Karpas-422 (cell line): ENCODE results near the gene CNST. TPM values are rescaled to one million over a fixed set of nuclear protein-coding genes. Genes with fewer than 3 reads are reported as not detected.

Experiments
- DNase-seq: peaks from one replicate; pipeline ENCODE4 v3.0.0-alpha.2; 2015
- H2AFZ ChIP-seq: fragments of 200-600 bp; sonication (generic); 2 replicates; pipeline ENCODE4 v1.6.1; 2014; ENCODE audit warnings: antibody characterized with exemption, low read length, mixed read lengths
- H3K27ac ChIP-seq: fragments of 200-600 bp; sonication (generic); 2 replicates; pipeline ENCODE4 v1.5.1; 2014; ENCODE audit warnings: mild to moderate bottlenecking, low read length, moderate library complexity
- H3K27me3 ChIP-seq: fragments of 200-600 bp; sonication (generic); 2 replicates; pipeline ENCODE4 v1.6.1; 2014; ENCODE audit warnings: low read length, mixed read lengths
- H3K36me3 ChIP-seq: fragments of 200-600 bp; sonication (generic); 2 replicates; pipeline ENCODE4 v1.6.1; 2014; ENCODE audit warnings: low read length, mixed read lengths; ENCODE audit not compliant: insufficient read depth
- H3K4me1 ChIP-seq: fragments of 200-600 bp; sonication (generic); 2 replicates; pipeline ENCODE4 v1.6.1; 2014; ENCODE audit warnings: mild to moderate bottlenecking, low read length, mixed read lengths
- H3K4me2 ChIP-seq: fragments of 200-600 bp; sonication (generic); 2 replicates; pipeline ENCODE4 v1.6.1; 2014; ENCODE audit warnings: low read length, low read depth, mild to moderate bottlenecking; ENCODE audit not compliant: poor library complexity, severe bottlenecking
- H3K4me3 ChIP-seq: fragments of 200-600 bp; sonication (generic); 2 replicates; pipeline ENCODE4 v1.5.1; 2014; ENCODE audit warnings: mild to moderate bottlenecking, antibody characterized with exemption, low read length, mixed read lengths
- H3K79me2 ChIP-seq: fragments of 200-600 bp; sonication (generic); 2 replicates; pipeline ENCODE4 v1.6.1; 2014; ENCODE audit warnings: mild to moderate bottlenecking, low read length, mixed read lengths
- H3K9ac ChIP-seq: fragments of 200-600 bp; sonication (generic); 2 replicates; pipeline ENCODE4 v1.6.0; 2014; ENCODE audit warnings: low read length
- H3K9me2 ChIP-seq: fragments of 200-600 bp; sonication (generic), shearing (Covaris generic); replicated peaks from 2 replicates; pipeline ENCODE4 v1.6.0; 2014; ENCODE audit warnings: mild to moderate bottlenecking, low read length, moderate library complexity; ENCODE audit not compliant: insufficient read depth
- H3K9me3 ChIP-seq: fragments of 300-700, 200-600 bp; sonication (generic); 2 replicates; pipeline ENCODE4 v1.6.1; 2014; ENCODE audit warnings: low read length, mixed read lengths
- H4K20me1 ChIP-seq: fragments of 200-600 bp; sonication (generic); 2 replicates; pipeline ENCODE4 v1.6.1; 2014; ENCODE audit warnings: mild to moderate bottlenecking, antibody characterized with exemption, low read length, low read depth; ENCODE audit not compliant: insufficient read depth
- total RNA-seq: library from RNA; depleted of rRNA; stranded (reverse); fragments of >200 nt; shearing (Covaris generic); gene quantifications from 2 replicates; pipeline ENCODE4 v1.2.3, GENCODE V29; 2014; ENCODE audit warnings: low replicate concordance

Gene CNST
- total RNA-seq, 1 experiment from 2014 or later, result 29.7 TPM

DNA sequence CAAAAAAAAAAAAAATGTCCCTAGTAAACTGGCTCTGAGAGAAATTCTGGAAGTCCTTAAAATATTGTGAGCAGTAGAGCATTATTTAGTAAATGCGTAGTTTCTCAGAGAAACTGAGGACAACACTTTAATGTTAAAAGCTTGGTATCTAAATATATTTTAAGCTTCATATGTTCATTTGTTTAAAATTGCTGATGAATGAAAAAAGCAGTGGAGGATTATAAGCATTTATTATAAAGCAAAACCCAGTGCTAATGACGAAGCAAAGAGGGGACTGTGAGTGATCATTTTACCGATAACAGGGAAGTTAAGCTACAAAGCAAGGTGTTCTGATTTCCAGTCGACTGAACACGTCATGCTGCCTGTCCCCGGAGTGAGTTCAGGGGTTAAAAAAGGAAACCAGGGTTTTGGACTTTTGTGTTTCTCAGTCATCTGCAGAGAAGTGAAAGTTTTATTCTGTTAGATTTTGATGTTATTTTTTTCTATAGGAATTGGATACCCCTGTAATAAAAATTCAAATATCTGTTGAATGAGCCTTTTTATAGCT, 93.4 kb downstream of the CNST start:
- H3K4me3 ChIP-seq, result peak overlapping the region; percentile 52
- no peak overlapping the region for H2AFZ ChIP-seq
- H3K4me1 ChIP-seq, result peaks cover 72% of the 10 kb centered on the region
- peak; percentile 90 for DNase-seq
- peaks cover 15% of the 10 kb centered on the region for H3K36me3 ChIP-seq
- H3K4me2 ChIP-seq, result peak overlapping the region; percentile 81
- no peaks in the 10 kb centered on the region for H3K9me2 ChIP-seq
- H3K9ac ChIP-seq, result peak overlapping the region; percentile 51
- peaks cover 48% of the 10 kb centered on the region for H3K79me2 ChIP-seq
- no peaks in the 10 kb centered on the region for H4K20me1 ChIP-seq
- H3K27ac ChIP-seq, result peak overlapping the region; percentile 93
- no peaks in the 10 kb centered on the region for H3K27me3 ChIP-seq
- H3K9me3 ChIP-seq, result no peaks in the 10 kb centered on the region

DNA sequence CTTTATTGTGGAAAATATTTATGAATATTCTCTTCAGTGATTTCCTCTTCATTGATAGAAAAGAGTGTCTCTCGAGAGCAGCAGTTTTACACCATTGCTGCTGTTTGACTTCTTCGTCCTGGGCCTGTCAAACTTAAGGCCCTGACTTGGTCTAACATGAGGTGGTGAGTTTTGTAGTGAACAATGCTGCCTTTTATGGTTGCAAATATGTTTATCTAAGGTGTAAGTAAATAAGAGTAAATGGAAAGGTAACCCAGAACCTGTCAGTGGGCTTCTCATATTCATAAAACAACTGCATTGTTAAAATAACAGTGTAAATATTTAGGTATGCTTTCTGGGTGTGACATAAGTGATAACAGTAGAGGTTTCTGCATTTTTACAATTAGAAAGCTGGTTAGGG, 95.2 kb downstream of the CNST start:
- Histone ChIP-seq H3K36me3 (peaks cover 25% of the 10 kb centered on the region), H3K27me3 (no peaks in the 10 kb centered on the region), H3K79me2 (peaks cover 32% of the 10 kb centered on the region), H4K20me1 (no peaks in the 10 kb centered on the region), H3K4me1 (peaks cover 54% of the 10 kb centered on the region), H3K9ac (no peak overlapping the region), H3K9me2 (no peaks in the 10 kb centered on the region), H3K27ac (peak overlapping the region; percentile 93), H2AFZ (no peak overlapping the region), H3K4me2 (no peak overlapping the region), H3K4me3 (no peak overlapping the region), H3K9me3 (no peaks in the 10 kb centered on the region)
- no peak for DNase-seq

DNA sequence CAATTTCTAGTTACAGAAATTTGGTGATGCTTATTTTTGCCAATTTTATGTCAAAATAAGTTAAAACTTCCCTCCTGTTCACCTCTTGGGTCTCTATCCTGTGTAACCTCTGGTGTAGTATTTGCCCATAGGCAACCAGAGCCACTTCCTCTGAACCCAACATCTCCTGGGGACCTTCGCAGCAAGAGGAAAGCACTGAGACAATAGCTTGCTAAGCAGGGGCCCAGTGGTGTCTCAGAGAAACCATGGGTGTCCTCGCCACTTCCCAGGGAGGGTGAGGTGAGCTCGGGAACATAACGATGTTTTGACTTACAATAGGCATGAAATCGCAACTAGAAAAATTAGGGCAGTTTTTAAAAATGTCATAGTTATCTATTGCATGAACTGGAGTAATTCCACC, 101.5 kb downstream of the CNST start:
- Histone ChIP-seq H3K4me3 (no peak overlapping the region), H3K27ac (no peak overlapping the region), H3K27me3 (no peaks in the 10 kb centered on the region), H3K36me3 (peaks cover 26% of the 10 kb centered on the region), H3K9me3 (no peaks in the 10 kb centered on the region), H3K4me2 (no peak overlapping the region), H3K79me2 (peaks cover 8% of the 10 kb centered on the region; the same call in 1 of the 2 replicates), H3K4me1 (no peaks in the 10 kb centered on the region), H2AFZ (no peak overlapping the region), H3K9ac (no peak overlapping the region), H3K9me2 (no peaks in the 10 kb centered on the region), H4K20me1 (no peaks in the 10 kb centered on the region)
- no peak for DNase-seq

DNA sequence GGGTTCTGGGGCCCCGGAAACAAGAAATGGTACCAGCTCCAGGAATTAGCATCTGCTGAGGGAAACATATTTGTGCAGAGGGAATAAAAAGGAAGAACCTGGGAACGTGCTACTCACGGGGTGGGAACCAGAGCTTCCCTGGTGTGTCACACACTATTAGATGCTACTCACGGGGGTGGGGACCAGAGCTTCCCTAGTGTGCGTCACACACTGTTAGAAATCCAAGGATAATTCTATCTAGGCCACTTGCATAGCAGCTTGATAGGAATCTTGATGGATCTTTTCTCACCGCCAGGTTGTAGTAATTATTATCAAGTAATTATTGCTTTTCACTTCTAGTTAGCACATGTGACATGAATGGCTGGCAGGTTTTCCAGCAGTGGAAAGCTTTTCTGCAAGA, 103.4 kb downstream of the CNST start:
- Histone ChIP-seq H3K4me3 (no peak overlapping the region), H4K20me1 (no peaks in the 10 kb centered on the region), H3K4me2 (no peak overlapping the region), H3K9me3 (no peaks in the 10 kb centered on the region), H3K9ac (no peak overlapping the region), H3K4me1 (no peaks in the 10 kb centered on the region), H3K9me2 (no peaks in the 10 kb centered on the region), H3K27ac (no peak overlapping the region), H3K36me3 (peaks cover 26% of the 10 kb centered on the region), H2AFZ (no peak overlapping the region), H3K27me3 (no peaks in the 10 kb centered on the region), H3K79me2 (0 out of 2 replicates have a peak, but pooled peaks cover 5% of the 10 kb centered on the region)
- DNase-seq, result no peak

DNA sequence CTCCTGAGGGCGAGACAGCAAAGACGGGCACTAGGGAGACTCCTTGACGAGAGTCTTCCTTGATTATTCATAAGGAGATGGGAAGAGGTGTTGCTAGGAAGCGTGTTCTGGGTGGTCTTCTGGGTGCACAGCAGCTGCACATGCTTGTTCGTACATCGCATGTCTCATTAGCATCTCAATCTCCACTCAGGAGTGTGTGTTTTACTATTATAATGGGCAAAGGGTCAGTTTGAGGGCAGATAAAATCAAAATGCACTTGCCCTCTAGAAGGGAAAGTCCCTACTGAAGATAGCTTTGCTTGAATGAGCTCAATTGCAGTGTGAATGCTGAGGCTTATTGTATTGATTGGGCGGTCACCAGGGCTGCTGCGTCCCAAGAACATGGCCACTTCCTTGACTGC, 107.8 kb downstream of the CNST start:
- H3K79me2 ChIP-seq, result 0 out of 2 replicates have a peak, but pooled peaks cover 3% of the 10 kb centered on the region
- DNase-seq, result no peak
- H3K4me1 ChIP-seq, result no peaks in the 10 kb centered on the region
- no peak overlapping the region for H2AFZ ChIP-seq
- H4K20me1 ChIP-seq, result no peaks in the 10 kb centered on the region
- H3K36me3 ChIP-seq, result peaks cover 3% of the 10 kb centered on the region
- H3K9me3 ChIP-seq, result no peaks in the 10 kb centered on the region
- H3K9ac ChIP-seq, result no peak overlapping the region
- no peak overlapping the region for H3K4me3 ChIP-seq
- H3K9me2 ChIP-seq, result no peaks in the 10 kb centered on the region
- no peaks in the 10 kb centered on the region for H3K27me3 ChIP-seq
- H3K27ac ChIP-seq, result no peak overlapping the region
- no peak overlapping the region for H3K4me2 ChIP-seq

DNA sequence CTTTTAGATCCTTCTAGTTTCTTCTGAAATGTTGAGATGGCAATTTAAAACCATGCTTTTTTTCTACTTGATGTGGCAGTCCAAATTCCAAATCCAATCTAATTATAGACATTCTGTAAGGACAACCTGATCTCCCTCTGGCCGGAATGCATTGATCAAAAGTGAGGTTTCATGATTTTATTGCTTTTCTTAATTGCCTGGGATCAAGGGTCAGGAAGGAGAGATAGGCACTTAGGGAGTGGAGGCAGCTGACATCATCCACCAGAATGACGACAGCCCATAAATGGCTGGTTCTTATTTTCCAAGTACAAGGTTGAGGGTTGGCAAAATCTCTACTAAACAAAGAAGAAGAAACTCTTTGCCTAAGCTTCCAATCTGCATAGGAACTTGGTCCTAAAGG, 111.6 kb downstream of the CNST start:
- H3K9me3 ChIP-seq, result no peaks in the 10 kb centered on the region
- H3K27ac ChIP-seq, result no peak overlapping the region
- H3K79me2 ChIP-seq, result no peaks in the 10 kb centered on the region
- H2AFZ ChIP-seq, result no peak overlapping the region
- H3K4me1 ChIP-seq, result peaks cover 27% of the 10 kb centered on the region
- H3K4me3 ChIP-seq, result no peak overlapping the region
- no peaks in the 10 kb centered on the region for H3K27me3 ChIP-seq
- H3K4me2 ChIP-seq, result no peak overlapping the region
- H3K36me3 ChIP-seq, result no peaks in the 10 kb centered on the region
- H4K20me1 ChIP-seq, result no peaks in the 10 kb centered on the region
- no peak overlapping the region for H3K9ac ChIP-seq
- no peak for DNase-seq
- H3K9me2 ChIP-seq, result no peaks in the 10 kb centered on the region

DNA sequence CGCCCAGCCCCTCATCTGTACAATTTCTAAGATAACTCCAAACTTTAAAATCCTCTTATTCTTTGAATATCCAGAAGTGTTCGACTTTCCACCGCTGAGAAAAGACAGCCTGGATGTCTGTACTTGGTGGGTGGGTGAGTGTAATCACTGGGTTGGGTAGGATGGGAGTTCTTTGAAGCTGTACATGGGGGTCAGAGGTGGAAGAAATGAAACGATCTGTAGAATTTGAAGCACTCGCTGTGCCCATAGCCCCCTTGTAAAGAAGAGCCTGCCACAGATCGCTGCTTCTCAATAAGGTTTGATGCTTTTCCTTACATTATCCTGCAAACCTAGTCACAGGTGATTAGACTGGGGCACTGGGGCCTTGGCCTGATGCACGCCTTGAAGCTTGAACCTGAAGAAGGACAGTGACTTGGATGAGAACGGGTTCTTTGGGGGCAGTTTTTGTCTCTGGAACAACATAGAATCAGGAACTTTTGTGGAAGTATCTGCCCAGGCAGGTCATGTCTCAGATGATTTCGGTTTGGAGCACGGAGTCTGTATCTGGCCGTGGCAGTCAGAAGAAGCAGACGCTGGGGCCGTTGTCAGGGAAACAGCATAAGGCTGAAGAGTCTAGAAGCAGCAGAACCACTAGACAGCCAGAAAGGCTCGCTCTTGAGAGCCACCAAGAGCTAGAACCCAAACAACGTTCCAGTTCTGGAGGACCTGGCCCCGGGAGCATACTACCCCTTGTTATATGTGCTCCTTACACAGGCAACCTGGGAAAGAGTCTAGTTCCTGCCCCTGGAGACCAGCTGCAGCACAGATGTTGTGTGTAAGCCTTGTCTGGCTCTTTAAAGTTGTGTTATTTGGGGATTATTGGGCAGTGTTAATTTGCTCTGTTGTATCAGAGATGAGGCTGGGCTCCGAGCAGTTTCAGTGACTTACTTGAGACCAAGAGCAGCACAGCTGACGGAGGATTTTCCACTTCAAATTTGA, 112.8 kb downstream of the CNST start:
- H3K79me2 ChIP-seq, result no peaks in the 10 kb centered on the region
- no peak overlapping the region for H3K4me3 ChIP-seq
- H3K9ac ChIP-seq, result no peak overlapping the region
- H2AFZ ChIP-seq, result no peak overlapping the region
- no peaks in the 10 kb centered on the region for H3K9me2 ChIP-seq
- no peak overlapping the region for H3K4me2 ChIP-seq
- no peaks in the 10 kb centered on the region for H4K20me1 ChIP-seq
- no peaks in the 10 kb centered on the region for H3K36me3 ChIP-seq
- no peaks in the 10 kb centered on the region for H3K9me3 ChIP-seq
- no peak for DNase-seq
- no peaks in the 10 kb centered on the region for H3K27me3 ChIP-seq
- peaks cover 27% of the 10 kb centered on the region for H3K4me1 ChIP-seq
- H3K27ac ChIP-seq, result peak overlapping the region; percentile 38; the same call in 1 of the 2 replicates

DNA sequence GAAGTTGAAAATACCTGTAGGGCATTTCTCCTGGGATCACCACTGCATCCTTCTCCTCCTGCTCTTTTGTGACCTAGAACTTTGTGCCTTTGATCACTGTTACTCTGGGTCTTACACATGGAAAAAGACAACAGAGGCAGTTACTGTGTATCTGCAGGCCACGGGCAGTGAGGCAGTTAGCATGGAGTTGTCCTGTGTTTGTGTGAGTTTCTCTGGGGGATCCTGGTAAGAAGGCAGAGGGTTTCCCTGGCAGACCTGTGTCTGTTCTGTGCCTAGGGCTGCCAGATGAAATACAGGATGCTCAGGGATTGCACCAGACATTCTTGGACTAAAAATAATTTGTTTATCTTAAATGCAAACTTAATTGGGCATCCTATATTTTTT, 113.5 kb downstream of the CNST start:
- H2AFZ ChIP-seq, result no peak overlapping the region
- no peaks in the 10 kb centered on the region for H3K27me3 ChIP-seq
- no peak overlapping the region for H3K4me2 ChIP-seq
- H4K20me1 ChIP-seq, result no peaks in the 10 kb centered on the region
- peak overlapping the region; percentile 38; the same call in 1 of the 2 replicates for H3K27ac ChIP-seq
- no peaks in the 10 kb centered on the region for H3K9me3 ChIP-seq
- no peak for DNase-seq
- H3K4me3 ChIP-seq, result no peak overlapping the region
- no peak overlapping the region for H3K9ac ChIP-seq
- no peaks in the 10 kb centered on the region for H3K9me2 ChIP-seq
- H3K79me2 ChIP-seq, result no peaks in the 10 kb centered on the region
- H3K36me3 ChIP-seq, result no peaks in the 10 kb centered on the region
- peaks cover 27% of the 10 kb centered on the region for H3K4me1 ChIP-seq
